ENCODE data around the gene PNMA6E.

DNA sequence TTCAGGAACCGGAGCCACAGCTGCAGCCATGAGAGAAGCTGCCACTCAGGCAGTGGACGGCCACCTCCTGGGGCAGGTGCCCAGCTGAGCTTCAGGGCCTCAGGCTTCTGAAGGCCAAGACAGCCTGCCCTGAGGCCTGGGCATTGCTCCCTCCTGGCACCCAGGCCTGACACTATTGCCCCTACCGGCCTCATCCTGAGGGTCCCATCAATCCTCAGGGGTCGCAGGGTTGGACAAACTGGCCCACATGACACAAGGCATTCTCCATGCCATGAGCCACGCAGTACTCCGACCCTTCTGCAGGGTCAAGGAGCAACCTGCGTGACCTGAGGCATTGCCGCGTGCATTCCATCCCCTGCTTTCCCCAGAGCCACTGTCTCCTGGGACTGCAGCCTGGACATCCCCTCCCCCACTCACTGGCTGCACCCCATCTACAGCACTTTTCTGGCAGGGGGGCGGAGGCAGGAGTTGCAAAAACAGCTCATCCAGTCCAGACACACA lies 7.1 kb upstream of the PNMA6E start:
- TF ChIP-seq, protein P1, sequence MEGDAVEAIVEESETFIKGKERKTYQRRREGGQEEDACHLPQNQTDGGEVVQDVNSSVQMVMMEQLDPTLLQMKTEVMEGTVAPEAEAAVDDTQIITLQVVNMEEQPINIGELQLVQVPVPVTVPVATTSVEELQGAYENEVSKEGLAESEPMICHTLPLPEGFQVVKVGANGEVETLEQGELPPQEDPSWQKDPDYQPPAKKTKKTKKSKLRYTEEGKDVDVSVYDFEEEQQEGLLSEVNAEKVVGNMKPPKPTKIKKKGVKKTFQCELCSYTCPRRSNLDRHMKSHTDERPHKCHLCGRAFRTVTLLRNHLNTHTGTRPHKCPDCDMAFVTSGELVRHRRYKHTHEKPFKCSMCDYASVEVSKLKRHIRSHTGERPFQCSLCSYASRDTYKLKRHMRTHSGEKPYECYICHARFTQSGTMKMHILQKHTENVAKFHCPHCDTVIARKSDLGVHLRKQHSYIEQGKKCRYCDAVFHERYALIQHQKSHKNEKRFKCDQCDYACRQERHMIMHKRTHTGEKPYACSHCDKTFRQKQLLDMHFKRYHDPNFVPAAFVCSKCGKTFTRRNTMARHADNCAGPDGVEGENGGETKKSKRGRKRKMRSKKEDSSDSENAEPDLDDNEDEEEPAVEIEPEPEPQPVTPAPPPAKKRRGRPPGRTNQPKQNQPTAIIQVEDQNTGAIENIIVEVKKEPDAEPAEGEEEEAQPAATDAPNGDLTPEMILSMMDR (IDR thresholded peaks at IDR 0.05) = no peak
- no peak for TF ChIP-seq EZH2 (IDR thresholded peaks at IDR 0.05; ENCODE audit: borderline replicate concordance, insufficient read depth, low read depth, low read length, poor library complexity, severe bottlenecking)

Data from B cell (primary cell).